ENCODE measurements around the gene CHCHD6. TPM values are rescaled to one million over a fixed set of nuclear protein-coding genes. Genes with fewer than 3 reads are reported as not detected.

Gene CHCHD6
- total RNA-seq, 2 donors from 2014 or later = 9.9 to 15.5 TPM

DNA sequence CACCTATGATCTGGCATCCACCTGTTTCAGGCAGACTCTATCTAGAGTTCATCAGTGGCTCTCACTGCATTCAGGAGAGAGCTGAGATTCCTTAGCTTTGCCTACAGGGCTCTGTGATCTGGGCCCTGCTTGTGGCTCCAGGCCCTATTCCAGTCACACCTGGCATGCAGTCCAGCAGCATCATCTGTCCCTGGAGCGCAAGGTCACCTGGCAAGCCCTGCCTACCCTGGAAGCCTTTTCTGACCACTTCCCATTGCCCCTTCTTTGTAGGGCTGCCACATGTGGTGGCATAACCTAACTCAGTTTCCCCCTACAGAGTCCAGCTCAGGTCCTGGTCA lies 163.8 kb downstream of the CHCHD6 start:
- DNase-seq (no peak), ATAC-seq (replicated peaks in 1 of 2) (no peak)
- no peaks in the 10 kb centered on the region for H3K27me3 Mint-ChIP-seq (ENCODE audit: low read depth)
- H3K4me3 Mint-ChIP-seq = no peak overlapping the region
- peaks cover 0 to 6% of the 10 kb centered on the region in 2 donors for H3K9me3 Mint-ChIP-seq
- H3K4me1 Mint-ChIP-seq (ENCODE audit: low read depth) = no peaks in the 10 kb centered on the region
- peaks cover 4 to 7% of the 10 kb centered on the region in 2 donors for H3K36me3 Mint-ChIP-seq (ENCODE audit: insufficient read depth in 2 of 2)
- no peak overlapping the region for H3K27ac Mint-ChIP-seq

GRCh38 chr3:126870608-126871210 lies 166.7 kb downstream of the CHCHD6 start:
- Mint-ChIP-seq H3K36me3 (ENCODE audit: insufficient read depth in 2 of 2) (peaks cover 0 to 1% of the 10 kb centered on the region in 2 donors), H3K27me3 (ENCODE audit: low read depth) (no peaks in the 10 kb centered on the region), H3K9me3 (no peaks in the 10 kb centered on the region), H3K27ac (no peak overlapping the region), H3K4me3 (no peak overlapping the region), H3K4me1 (ENCODE audit: low read depth) (no peaks in the 10 kb centered on the region)
- ATAC-seq (replicated peaks in 1 of 2) (no peak), DNase-seq (no peak)

DNA sequence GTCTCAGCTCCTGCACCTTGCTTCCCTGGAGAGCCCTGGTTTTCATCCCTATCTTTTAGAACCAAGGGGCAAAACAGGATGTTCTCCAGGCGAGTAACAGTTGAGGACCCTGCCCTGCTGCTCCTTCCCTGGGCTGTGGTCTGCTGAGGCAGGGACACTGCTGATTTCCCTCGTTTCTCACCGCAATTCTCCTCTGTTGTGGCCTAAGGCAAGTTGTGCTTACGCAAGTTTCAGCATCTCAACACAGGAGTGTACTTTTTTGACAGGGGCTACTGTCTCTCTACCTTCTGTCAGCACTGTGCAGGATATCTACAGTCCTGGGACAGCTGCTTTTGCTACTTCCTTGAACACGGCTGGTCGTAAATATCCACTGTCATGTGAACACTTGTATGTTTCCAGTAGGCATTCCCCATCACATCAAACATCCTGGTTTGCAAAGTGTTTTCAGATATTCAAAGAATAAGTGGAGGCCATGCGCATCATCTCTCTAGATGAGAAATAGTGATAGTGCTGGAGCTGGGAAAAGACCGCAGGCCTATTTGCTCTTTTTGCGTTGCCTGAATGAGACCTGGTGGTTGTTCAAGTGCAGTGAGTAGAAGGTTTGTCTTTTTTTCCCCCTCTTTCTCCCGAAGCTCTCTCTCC lies 168.8 kb downstream of the CHCHD6 start:
- Mint-ChIP-seq H3K4me1 (ENCODE audit: low read depth) (no peaks in the 10 kb centered on the region), H3K27me3 (ENCODE audit: low read depth) (no peaks in the 10 kb centered on the region), H3K36me3 (ENCODE audit: insufficient read depth in 2 of 2) (no peaks in the 10 kb centered on the region), H3K9me3 (no peaks in the 10 kb centered on the region), H3K4me3 (no peak overlapping the region), H3K27ac (no peak overlapping the region)
- DNase-seq (no peak), ATAC-seq (replicated peaks in 1 of 2) (no peak)

- DNase-seq = no peak
- no peak overlapping the region for H3K4me3 Mint-ChIP-seq
- no peaks in the 10 kb centered on the region for H3K4me1 Mint-ChIP-seq (ENCODE audit: low read depth)
- H3K36me3 Mint-ChIP-seq (ENCODE audit: insufficient read depth in 2 of 2) = no peaks in the 10 kb centered on the region
- no peak overlapping the region for H3K27ac Mint-ChIP-seq
- no peaks in the 10 kb centered on the region for H3K9me3 Mint-ChIP-seq
- H3K27me3 Mint-ChIP-seq (ENCODE audit: low read depth) = no peaks in the 10 kb centered on the region
- ATAC-seq (replicated peaks in 1 of 2) = no peak
These were observed 169.4 kb downstream of the CHCHD6 start for GRCh38 chr3:126873416-126873815.

GRCh38 chr3:126878664-126879063 lies 174.6 kb downstream of the CHCHD6 start:
- Mint-ChIP-seq H3K36me3 (ENCODE audit: insufficient read depth in 2 of 2) (no peaks in the 10 kb centered on the region), H3K4me3 (no peak overlapping the region), H3K27me3 (ENCODE audit: low read depth) (no peaks in the 10 kb centered on the region), H3K4me1 (ENCODE audit: low read depth) (no peaks in the 10 kb centered on the region), H3K9me3 (no peaks in the 10 kb centered on the region), H3K27ac (no peak overlapping the region)
- DNase-seq = no peak
- no peak for ATAC-seq (replicated peaks in 1 of 2)

DNA sequence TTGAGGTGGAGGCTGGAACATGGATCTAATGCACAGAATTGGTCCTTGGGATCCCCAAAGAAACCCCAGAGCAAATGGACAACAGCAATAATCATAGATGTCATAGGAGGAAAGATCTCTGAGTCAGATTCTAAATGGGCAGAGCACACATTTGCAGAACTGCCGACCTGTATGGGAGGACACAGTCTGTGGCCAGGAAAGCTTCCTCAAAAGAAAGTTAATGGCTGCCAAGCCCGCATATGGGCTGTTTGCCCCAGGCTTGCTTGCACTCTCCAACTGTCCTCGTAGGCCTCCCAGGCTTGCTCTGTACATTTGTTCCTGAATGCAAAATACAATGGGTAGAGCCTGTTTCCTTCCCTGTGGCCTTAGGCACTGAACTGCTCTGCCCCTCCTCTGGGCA lies 176.9 kb downstream of the CHCHD6 start:
- H3K9me3 Mint-ChIP-seq = no peaks in the 10 kb centered on the region
- H3K4me3 Mint-ChIP-seq = no peak overlapping the region
- ATAC-seq (replicated peaks in 1 of 2) (no peak), DNase-seq (no peak)
- peak overlapping the region; percentile 72 for H3K27ac Mint-ChIP-seq
- no peaks in the 10 kb centered on the region for H3K27me3 Mint-ChIP-seq (ENCODE audit: low read depth)
- no peaks in the 10 kb centered on the region for H3K4me1 Mint-ChIP-seq (ENCODE audit: low read depth)
- no peaks in the 10 kb centered on the region for H3K36me3 Mint-ChIP-seq (ENCODE audit: insufficient read depth in 2 of 2)

- no peaks in the 10 kb centered on the region for H3K4me1 Mint-ChIP-seq (ENCODE audit: low read depth)
- no peaks in the 10 kb centered on the region for H3K27me3 Mint-ChIP-seq (ENCODE audit: low read depth)
- no peak overlapping the region for H3K27ac Mint-ChIP-seq
- ATAC-seq (replicated peaks in 1 of 2) (no peak), DNase-seq (no peak)
- no peaks in the 10 kb centered on the region for H3K36me3 Mint-ChIP-seq (ENCODE audit: insufficient read depth in 2 of 2)
- H3K9me3 Mint-ChIP-seq = no peaks in the 10 kb centered on the region
- H3K4me3 Mint-ChIP-seq = no peak overlapping the region
These were observed 177.8 kb downstream of the CHCHD6 start for GRCh38 chr3:126881861-126882260.

DNA sequence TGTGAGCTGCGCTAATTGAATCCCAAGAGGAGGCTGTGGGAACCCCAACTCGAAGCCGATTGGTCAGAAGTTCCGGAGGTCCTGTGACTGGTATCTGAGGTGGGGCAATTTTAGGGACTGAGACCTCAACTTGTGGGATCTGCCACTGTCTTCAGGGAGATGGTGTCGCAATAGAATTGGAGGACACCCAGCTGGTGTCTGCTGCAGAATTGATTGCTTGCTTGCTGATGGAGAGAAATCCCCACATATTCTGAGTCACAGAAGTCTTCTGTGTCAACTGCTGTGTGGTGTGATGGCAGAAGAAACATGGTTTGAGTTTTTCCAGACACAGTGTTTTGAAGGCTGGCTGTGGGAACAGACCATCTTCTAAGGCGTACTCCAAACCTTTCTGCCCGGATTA lies 179.2 kb downstream of the CHCHD6 start:
- no peaks in the 10 kb centered on the region for H3K27me3 Mint-ChIP-seq (ENCODE audit: low read depth)
- no peak for DNase-seq
- no peaks in the 10 kb centered on the region for H3K4me1 Mint-ChIP-seq (ENCODE audit: low read depth)
- H3K4me3 Mint-ChIP-seq = no peak overlapping the region
- no peak overlapping the region for H3K27ac Mint-ChIP-seq
- H3K36me3 Mint-ChIP-seq (ENCODE audit: insufficient read depth in 2 of 2) = no peaks in the 10 kb centered on the region
- no peaks in the 10 kb centered on the region for H3K9me3 Mint-ChIP-seq
- ATAC-seq (replicated peaks in 1 of 2) = no peak

DNA sequence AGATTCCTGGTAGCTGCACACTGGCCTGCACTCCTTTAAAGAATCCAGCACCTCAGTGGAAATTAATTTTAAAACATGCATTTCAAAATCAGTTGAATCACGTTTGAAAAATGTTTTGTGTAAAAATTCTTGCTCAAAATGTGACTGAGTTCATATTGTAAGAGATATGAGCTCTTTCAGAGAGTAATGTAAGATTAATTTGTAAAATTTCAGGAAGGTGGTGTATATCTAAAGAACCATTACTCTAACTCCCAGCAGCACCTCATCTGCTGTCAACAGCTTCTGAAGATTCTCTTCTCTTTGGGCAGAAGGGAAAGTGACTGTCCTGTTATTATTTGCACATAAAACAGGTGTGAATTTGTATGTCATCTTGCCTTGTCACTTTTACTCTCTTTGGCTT lies 181.4 kb downstream of the CHCHD6 start:
- Mint-ChIP-seq H3K4me1 (ENCODE audit: low read depth) (no peaks in the 10 kb centered on the region), H3K4me3 (no peak overlapping the region), H3K27ac (no peak overlapping the region), H3K9me3 (no peaks in the 10 kb centered on the region), H3K27me3 (ENCODE audit: low read depth) (no peaks in the 10 kb centered on the region), H3K36me3 (ENCODE audit: insufficient read depth in 2 of 2) (no peaks in the 10 kb centered on the region)
- ATAC-seq (replicated peaks in 1 of 2) (no peak), DNase-seq (no peak)

DNA sequence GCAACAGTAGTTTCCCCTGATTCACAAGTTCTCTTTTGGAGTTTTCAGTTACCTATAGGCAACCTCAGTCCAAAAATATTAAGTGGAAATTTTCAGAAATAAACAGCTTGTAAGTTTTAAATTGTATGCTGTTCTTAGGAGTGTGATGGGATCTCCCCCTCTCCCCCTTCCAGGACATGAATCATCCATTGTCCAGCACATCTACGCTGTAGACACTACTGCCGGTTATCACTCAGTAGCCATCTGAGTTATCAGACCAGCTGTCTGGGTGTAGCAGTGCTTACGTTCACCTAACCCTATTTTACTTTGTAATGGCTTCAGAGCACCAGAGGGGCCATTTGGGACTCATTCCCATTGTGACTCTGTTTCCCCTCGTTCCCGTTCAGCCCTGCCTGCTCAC lies 182.2 kb downstream of the CHCHD6 start:
- no peaks in the 10 kb centered on the region for H3K27me3 Mint-ChIP-seq (ENCODE audit: low read depth)
- DNase-seq (no peak), ATAC-seq (replicated peaks in 1 of 2) (no peak)
- no peaks in the 10 kb centered on the region for H3K9me3 Mint-ChIP-seq
- H3K36me3 Mint-ChIP-seq (ENCODE audit: insufficient read depth in 2 of 2) = no peaks in the 10 kb centered on the region
- H3K4me3 Mint-ChIP-seq = no peak overlapping the region
- H3K27ac Mint-ChIP-seq = no peak overlapping the region
- H3K4me1 Mint-ChIP-seq (ENCODE audit: low read depth) = no peaks in the 10 kb centered on the region

GRCh38 chr3:126887686-126888085 lies 183.6 kb downstream of the CHCHD6 start:
- Mint-ChIP-seq H3K36me3 (ENCODE audit: insufficient read depth in 2 of 2) (no peaks in the 10 kb centered on the region), H3K9me3 (no peaks in the 10 kb centered on the region), H3K27ac (no peak overlapping the region), H3K4me1 (ENCODE audit: low read depth) (no peaks in the 10 kb centered on the region), H3K27me3 (ENCODE audit: low read depth) (no peaks in the 10 kb centered on the region), H3K4me3 (no peak overlapping the region)
- DNase-seq (no peak), ATAC-seq (replicated peaks in 1 of 2) (no peak)

GRCh38 chr3:126888186-126888760 lies 184.2 kb downstream of the CHCHD6 start:
- Mint-ChIP-seq H3K4me1 (ENCODE audit: low read depth) (no peaks in the 10 kb centered on the region), H3K36me3 (ENCODE audit: insufficient read depth in 2 of 2) (no peaks in the 10 kb centered on the region), H3K27ac (no peak overlapping the region), H3K9me3 (no peaks in the 10 kb centered on the region), H3K27me3 (ENCODE audit: low read depth) (no peaks in the 10 kb centered on the region), H3K4me3 (no peak overlapping the region)
- no peak for ATAC-seq (replicated peaks in 1 of 2)
- DNase-seq = no peak

DNA sequence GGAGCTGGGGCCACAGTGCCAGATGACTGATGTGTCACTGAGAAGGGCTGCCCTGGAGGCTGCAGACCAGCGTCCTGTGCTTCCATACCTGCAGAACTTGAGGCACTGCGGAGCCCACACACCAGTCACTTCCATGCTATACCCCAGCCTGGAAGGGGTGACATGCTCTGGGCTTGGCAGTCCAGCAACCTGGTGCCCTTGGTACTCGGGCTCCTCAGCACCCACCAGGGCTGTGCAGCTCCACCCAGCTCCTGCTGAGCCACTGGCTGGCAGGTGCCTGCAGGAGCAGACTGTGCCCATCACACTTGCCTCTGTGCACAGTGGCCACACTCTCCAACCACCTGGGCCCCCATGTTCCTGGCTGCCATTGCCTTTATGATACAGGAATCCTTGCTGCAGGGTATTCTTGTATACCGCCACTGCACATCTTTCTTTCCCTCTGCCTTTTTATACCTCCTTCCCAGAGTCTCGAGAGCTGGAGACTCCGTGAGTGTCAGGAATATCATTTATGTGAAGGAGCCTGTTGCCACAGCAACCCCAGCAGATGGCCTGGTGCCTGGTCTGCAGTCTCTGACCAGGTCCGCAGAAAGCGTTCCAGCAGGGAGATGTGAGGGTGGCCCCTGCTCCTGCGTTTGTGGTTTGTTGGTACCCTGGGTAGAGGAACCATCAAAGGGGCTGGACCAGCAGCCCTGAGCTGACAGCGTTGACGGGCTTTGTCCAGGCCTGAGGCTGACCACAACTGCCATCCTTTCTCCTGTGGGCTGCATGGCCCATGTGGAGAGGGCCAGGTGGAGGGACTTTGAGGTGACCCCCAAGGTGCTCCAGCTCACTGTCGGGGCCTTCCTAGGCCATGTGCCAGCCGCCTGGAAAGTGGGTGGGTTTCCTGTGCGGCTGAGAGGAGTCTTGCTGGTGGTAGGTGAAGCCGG lies 185.5 kb downstream of the CHCHD6 start:
- no peak overlapping the region for H3K27ac Mint-ChIP-seq
- ATAC-seq (replicated peaks in 1 of 2) = no peak
- no peaks in the 10 kb centered on the region for H3K36me3 Mint-ChIP-seq (ENCODE audit: insufficient read depth in 2 of 2)
- DNase-seq = no peak
- no peaks in the 10 kb centered on the region for H3K4me1 Mint-ChIP-seq (ENCODE audit: low read depth)
- H3K9me3 Mint-ChIP-seq = no peaks in the 10 kb centered on the region
- no peaks in the 10 kb centered on the region for H3K27me3 Mint-ChIP-seq (ENCODE audit: low read depth)
- H3K4me3 Mint-ChIP-seq = no peak overlapping the region
